GM12873 (cell line): Measurements from ENCODE around the gene XYLT1.

ENCODE experiments used
- CTCF ChIP-seq: IDR thresholded peaks from 2 replicates; pipeline ENCODE4 v1.5.1; 2012; ENCODE audit warnings: low read depth, mild to moderate bottlenecking, moderate library complexity, low read length, control low read depth; ENCODE audit not compliant: insufficient read depth; ENCODE audit errors: missing control alignments

The XYLT1 gene

DNA sequence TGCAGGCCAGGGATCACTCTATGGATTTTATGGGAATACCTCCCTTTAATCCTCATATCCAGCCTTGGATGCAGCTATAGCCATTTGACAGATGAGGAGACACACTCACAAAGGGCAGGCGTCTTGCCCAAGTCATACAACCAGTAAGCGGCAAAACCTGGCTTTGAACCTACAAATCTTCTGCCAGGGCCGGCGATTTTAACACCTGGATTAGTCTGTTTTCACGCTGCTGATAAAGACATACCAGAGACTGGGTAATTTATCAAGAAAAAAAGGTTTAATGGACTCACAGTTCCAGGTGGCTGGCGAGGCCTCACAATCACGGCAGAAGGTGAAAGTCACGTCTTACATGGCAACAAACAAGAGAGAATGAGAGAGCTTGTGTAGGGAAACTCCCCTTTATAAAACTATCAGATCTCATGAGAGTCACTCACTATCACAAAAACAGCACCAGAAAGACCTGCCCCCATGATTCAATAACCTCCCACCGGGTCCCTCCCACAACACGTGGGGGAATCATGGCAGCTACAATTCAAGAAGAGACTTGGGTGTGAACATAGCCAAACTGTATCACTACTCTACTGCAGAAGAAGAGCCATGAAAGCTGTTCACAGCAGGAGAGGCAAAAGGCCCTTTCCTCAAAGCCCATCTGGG, 67.5 kb downstream of the XYLT1 start:
- TF ChIP-seq CTCF, result no peak

- TF ChIP-seq CTCF, result no peak
Observed at GRCh38 chr16:17397499-17397891, 73.3 kb downstream of the XYLT1 start.

DNA sequence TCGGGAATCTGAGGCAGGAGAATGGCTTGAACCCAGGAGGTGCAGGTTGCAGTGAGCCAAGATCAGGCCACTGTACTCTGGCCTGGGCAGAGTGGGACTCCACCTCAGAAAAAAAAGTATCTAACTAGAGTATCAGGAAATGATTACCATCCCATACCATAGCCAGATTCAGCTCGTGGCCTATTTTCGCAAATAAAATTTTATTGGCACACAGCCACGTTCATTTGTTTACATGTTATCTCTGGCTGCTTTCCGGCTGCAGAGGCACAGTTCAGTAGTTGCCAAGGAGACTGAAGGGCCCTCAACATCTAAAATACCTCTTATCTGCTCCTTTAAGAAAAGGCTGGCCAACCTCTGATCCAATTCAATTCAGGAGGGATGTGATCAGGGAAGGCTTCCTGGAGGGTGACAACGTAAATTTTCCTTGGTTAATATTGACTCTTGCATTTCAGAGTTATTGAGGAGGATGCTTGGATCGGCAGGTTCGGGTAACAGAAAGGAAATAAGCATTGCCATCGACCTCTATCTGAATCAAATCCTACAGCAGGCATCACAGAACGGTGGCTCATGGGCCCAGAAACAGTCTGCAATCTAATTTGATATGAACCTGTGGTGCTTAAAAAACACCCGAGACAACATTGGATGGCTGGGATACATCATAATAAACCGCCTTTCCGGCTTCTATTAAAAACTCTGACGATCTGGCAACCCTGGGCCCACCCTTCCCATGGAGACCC, 73.8 kb downstream of the XYLT1 start:
- TF ChIP-seq CTCF, result no peak

DNA sequence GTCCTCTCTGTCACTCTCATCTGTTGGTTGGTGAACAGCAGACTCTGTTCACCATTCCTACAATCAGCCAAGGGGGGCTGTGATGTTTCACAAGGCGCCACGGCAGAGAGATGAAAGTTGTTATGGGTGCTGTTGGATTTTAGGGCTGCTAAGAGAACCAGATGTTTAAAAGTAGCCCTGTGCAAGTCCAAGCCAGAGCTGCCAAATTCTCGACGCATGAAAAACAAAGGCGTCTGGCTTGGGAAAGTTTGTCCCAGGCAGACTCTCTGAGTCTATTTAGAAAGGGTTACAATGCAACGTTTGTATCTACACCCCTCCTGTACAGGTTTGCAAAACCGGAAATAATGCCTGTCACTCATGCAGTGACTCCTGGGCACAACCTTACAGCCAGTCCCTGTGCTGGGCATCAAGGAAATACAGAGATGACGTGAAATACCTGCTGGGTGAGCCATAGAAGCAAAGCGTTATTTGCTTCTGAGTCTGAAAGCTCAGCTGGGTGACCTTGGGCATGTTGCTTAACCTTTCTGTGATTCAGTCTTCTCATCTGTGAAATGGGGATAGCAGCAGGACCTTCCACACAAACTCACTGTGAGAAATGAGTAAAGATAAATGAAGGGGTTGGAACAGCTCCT, 74.8 kb downstream of the XYLT1 start:
- TF ChIP-seq CTCF, result no peak

- TF ChIP-seq CTCF, result no peak
Observed at GRCh38 chr16:17392857-17393692, 77.7 kb downstream of the XYLT1 start.

DNA sequence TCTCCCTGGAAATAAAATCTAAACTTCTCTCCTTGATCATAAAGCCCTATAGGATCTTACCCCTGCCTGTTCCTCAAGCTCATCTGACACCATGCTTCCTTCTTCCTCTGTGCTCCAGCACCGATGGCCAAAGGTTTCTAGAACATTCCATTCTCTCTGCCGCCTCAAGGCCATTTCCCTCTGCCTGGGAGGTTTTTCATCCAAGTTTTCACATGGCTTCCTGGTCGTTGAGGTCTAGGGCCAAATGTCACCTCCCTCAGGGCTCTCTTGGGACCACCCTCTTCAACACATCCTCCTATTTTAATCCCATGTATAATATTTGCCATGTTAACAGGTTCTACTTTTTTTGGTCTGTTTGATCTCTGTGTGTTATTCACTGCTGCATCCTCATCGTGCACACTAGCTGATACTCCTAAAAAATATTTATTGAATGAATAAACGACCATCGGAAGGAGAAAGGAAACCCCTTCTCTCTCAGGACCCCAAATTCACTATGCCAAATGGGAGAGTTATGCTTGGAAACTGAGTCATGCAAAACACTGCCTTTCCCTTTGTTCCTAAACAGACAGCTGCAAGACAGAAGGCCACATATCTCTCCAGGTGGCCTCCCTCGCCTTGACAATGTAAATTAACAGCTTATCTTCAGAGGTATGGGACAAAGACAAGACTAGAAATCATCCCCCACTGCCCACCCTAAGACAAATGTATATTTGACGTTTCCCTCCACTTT, 78.5 kb downstream of the XYLT1 start:
- no peak for TF ChIP-seq CTCF
